Peyer's patch (tissue), 4 donors: ENCODE data around the gene VANGL1.

Experiments used
- POLR2A ChIP-seq, 2 donors: fragments of 450-650 bp; IDR thresholded peaks; one replicate each; pipeline ENCODE4 v1.5.1; 2017; ENCODE audit warnings: antibody characterized with exemption in 2 of 2, mild to moderate bottlenecking in 2 of 2, moderate library complexity in 2 of 2
- TF ChIP-seq, protein P1 (sequence below), 6 experiments: fragments of 450-650 bp in 4 of 6; fragments of 200-600 bp in 2 of 6; sonication (generic) in 1 of 6; IDR thresholded peaks; one replicate each; pipeline ENCODE4 v1.5.1; 2017 to 2019; ENCODE audit warnings: antibody characterized with exemption in 6 of 6, mild to moderate bottlenecking in 3 of 6, moderate library complexity in 1 of 6

DNA sequence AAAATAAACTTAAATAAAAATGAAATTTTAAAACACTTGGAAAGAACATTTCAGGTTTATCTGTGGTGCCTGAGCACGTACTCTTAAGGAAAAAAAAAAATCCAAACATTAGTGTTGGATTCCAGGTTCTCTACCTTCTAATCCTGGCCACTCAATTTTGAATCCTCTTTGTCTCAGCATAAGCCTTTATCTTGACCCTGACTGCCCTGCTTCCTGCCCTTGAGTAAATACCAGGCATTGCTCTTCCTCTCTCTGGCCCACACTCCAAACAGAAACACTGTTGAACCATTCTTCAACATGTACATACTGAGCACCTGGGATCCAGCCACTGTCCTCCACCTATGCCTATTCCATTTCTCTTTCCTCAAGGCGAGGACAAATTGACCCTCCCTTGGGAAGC lies 11.4 kb upstream of the VANGL1 start:
- TF ChIP-seq, protein P1, sequence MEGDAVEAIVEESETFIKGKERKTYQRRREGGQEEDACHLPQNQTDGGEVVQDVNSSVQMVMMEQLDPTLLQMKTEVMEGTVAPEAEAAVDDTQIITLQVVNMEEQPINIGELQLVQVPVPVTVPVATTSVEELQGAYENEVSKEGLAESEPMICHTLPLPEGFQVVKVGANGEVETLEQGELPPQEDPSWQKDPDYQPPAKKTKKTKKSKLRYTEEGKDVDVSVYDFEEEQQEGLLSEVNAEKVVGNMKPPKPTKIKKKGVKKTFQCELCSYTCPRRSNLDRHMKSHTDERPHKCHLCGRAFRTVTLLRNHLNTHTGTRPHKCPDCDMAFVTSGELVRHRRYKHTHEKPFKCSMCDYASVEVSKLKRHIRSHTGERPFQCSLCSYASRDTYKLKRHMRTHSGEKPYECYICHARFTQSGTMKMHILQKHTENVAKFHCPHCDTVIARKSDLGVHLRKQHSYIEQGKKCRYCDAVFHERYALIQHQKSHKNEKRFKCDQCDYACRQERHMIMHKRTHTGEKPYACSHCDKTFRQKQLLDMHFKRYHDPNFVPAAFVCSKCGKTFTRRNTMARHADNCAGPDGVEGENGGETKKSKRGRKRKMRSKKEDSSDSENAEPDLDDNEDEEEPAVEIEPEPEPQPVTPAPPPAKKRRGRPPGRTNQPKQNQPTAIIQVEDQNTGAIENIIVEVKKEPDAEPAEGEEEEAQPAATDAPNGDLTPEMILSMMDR (IDR thresholded peaks at IDR 0.05): no peak
- no peak for TF ChIP-seq POLR2A (IDR thresholded peaks at IDR 0.05)
